K562 (cell line): ENCODE measurements around the gene PLCB1. TPM values are rescaled to one million over a fixed set of nuclear protein-coding genes. Genes with fewer than 3 reads are reported as not detected.

Source experiments
- ATAC-seq: fragments of 200-7000 bp; cut with Tn5 transposase; 3 replicates; pipeline ENCODE4 v1.9.1; 2020; ENCODE audit warnings: moderate library complexity
- BruUV-seq: library from RNA; stranded (reverse); fragments of 400-500 nt; replicated peaks from 2 replicates; lab custom pipeline; 2021; lab: Mats Ljungman, UMichigan
- CTCF ChIA-PET: fragments of 300-600 bp; formaldehyde crosslinking; extraction: SDS; loops from one replicate; lab custom pipeline; 2021; ENCODE audit warnings: low intra/inter-chr PET ratio; lab: Yijun Ruan, JAX
- POLR2A ChIA-PET: fragments of 300-600, 350-650 bp; sonication (Branson Sonifier 250); formaldehyde crosslinking; extraction: SDS; loops from one replicate; lab custom pipeline; 2021; ENCODE audit warnings: antibody characterized with exemption, inconsistent platforms; lab: Yijun Ruan, JAX
- DNase-seq, 4 experiments: peaks; one replicate each; pipeline versions ENCODE4 v3.0.0 to v3.0.0-alpha.2; 2011 to 2018; ENCODE audit warnings: low spot score in 3 of 4, mixed read lengths in 3 of 4; ENCODE audit errors: extremely low read depth in 1 of 4
- FAIRE-seq: peaks from 2 replicates; lab custom pipeline; 2011; peaks lifted over from hg19 to GRCh38; lab: Jason Lieb, UNC
- H2AFZ ChIP-seq: 2 replicates; pipeline ENCODE4 v1.6.0; 2011; ENCODE audit warnings: low read depth, low read length, control low read depth, inconsistent platforms
- H3K27ac ChIP-seq: fragments of 200-600 bp; 3 replicates; pipeline ENCODE4 v1.8.0; 2011; ENCODE audit warnings: low read depth, mild to moderate bottlenecking, control low read depth, inconsistent platforms, low read length, moderate library complexity, mixed read lengths; ENCODE audit errors: extremely low read depth
- H3K27me3 ChIP-seq, 2 experiments: fragments of 300-600 bp in 1 of 2; 2 replicates in 1 of 2; 3 replicates in 1 of 2; pipeline versions ENCODE4 v1.6.0 to v1.8.0; 2011; ENCODE audit warnings: inconsistent platforms in 2 of 2, low read length in 2 of 2, mild to moderate bottlenecking in 1 of 2, mixed read lengths in 1 of 2, moderate library complexity in 1 of 2; ENCODE audit not compliant: control insufficient read depth in 2 of 2, insufficient read depth in 2 of 2
- H3K36me3 ChIP-seq: fragments of 300-600 bp; 3 replicates; pipeline ENCODE4 v1.8.0; 2011; ENCODE audit warnings: mild to moderate bottlenecking, low read length, inconsistent platforms; ENCODE audit not compliant: control insufficient read depth, insufficient read depth
- H3K4me1 ChIP-seq, 2 experiments: fragments of 200-600 bp in 1 of 2; replicated peaks in 1 of 2; 2 replicates in 1 of 2; 3 replicates in 1 of 2; pipeline versions ENCODE4 v1.5.1 to v1.8.0; 2011; ENCODE audit warnings: inconsistent platforms in 2 of 2, low read length in 2 of 2, mild to moderate bottlenecking in 1 of 2, mixed read lengths in 1 of 2, moderate library complexity in 1 of 2; ENCODE audit not compliant: control insufficient read depth in 2 of 2, insufficient read depth in 2 of 2
- H3K4me2 ChIP-seq: 2 replicates; pipeline ENCODE4 v1.6.1; 2011; ENCODE audit warnings: low read length, control low read depth, inconsistent platforms, mixed read lengths; ENCODE audit not compliant: insufficient read depth
- H3K4me3 ChIP-seq: fragments of 200-600 bp; sonication (generic), shearing (Covaris generic); 2 replicates; pipeline ENCODE4 v1.5.1; 2016; ENCODE audit warnings: control low read depth, inconsistent platforms
- H3K79me2 ChIP-seq: fragments of 200-600 bp; 3 replicates; pipeline ENCODE4 v1.8.0; 2011; ENCODE audit warnings: low read length, inconsistent platforms; ENCODE audit not compliant: control insufficient read depth, insufficient read depth
- H3K9ac ChIP-seq, 2 experiments: 2 replicates each; pipeline versions ENCODE4 v1.6.0 to v1.6.1; 2011; ENCODE audit warnings: low read depth in 2 of 2, low read length in 2 of 2, control low read depth in 1 of 2, inconsistent platforms in 1 of 2, mild to moderate bottlenecking in 1 of 2, mixed read lengths in 1 of 2; ENCODE audit not compliant: insufficient read depth in 1 of 2
- H3K9me1 ChIP-seq: one replicate; pipeline ENCODE4 v1.6.0; 2011; ENCODE audit warnings: inconsistent platforms, mild to moderate bottlenecking, low read length, moderate library complexity; ENCODE audit not compliant: control insufficient read depth, insufficient read depth
- H3K9me3 ChIP-seq: replicated peaks from 2 replicates; pipeline ENCODE4 v1.5.1; 2011; ENCODE audit warnings: low read depth, low read length, inconsistent platforms; ENCODE audit not compliant: control insufficient read depth, insufficient read depth
- H4K20me1 ChIP-seq: replicated peaks from 2 replicates; pipeline ENCODE4 v1.6.1; 2011; ENCODE audit warnings: low read length, inconsistent platforms, mixed read lengths; ENCODE audit not compliant: control insufficient read depth, insufficient read depth
- CREB5 ChIP-seq: fragments of 250-450 bp; sonication (Bioruptor Pico); IDR thresholded peaks from 2 replicates; pipeline ENCODE4 v1.5.0; 2020; ENCODE audit warnings: mild to moderate bottlenecking
- MAFG ChIP-seq: fragments of 450-650 bp; conservative IDR thresholded peaks from 2 replicates; pipeline ENCODE4 v1.6.1; 2016; ENCODE audit warnings: missing genetic modification characterization, missing compliant biosample characterization
- NCOA2 ChIP-seq, 2 experiments: fragments of 450-650 bp; IDR thresholded peaks; 2 replicates each; pipeline ENCODE4 v1.6.1; 2018; ENCODE audit warnings: mild to moderate bottlenecking in 2 of 2, moderate library complexity in 1 of 2; ENCODE audit not compliant: partially characterized antibody in 2 of 2
- NKRF ChIP-seq: fragments of 450-650 bp; IDR thresholded peaks from 2 replicates; pipeline ENCODE4 v1.6.1; 2016; ENCODE audit warnings: borderline replicate concordance
- SMAD1 ChIP-seq: fragments of 150-350 bp; IDR thresholded peaks from 2 replicates; pipeline ENCODE4 v1.6.1; 2014; ENCODE audit warnings: low read length, low read depth; ENCODE audit not compliant: partially characterized antibody
- TFAP4 ChIP-seq: sonication (generic); formaldehyde crosslinking; IDR thresholded peaks from 2 replicates; pipeline ENCODE4 v1.8.0; 2022; ENCODE audit warnings: missing genetic modification reagents, mild to moderate bottlenecking, moderate library complexity, borderline replicate concordance
- TOE1 ChIP-seq, 2 experiments: fragments of 450-650 bp in 1 of 2; sonication (generic) in 1 of 2; formaldehyde crosslinking in 1 of 2; IDR thresholded peaks; 2 replicates each; pipeline versions ENCODE4 v1.7.1 to v1.8.0; 2016 to 2022; ENCODE audit warnings: borderline replicate concordance in 2 of 2, mild to moderate bottlenecking in 2 of 2, antibody characterized with exemption in 1 of 2, inconsistent platforms in 1 of 2, low read depth in 1 of 2, missing genetic modification reagents in 1 of 2, moderate library complexity in 1 of 2
- ZNF140 ChIP-seq: fragments of 250-450 bp; sonication (Bioruptor Pico); IDR thresholded peaks from 2 replicates; pipeline ENCODE4 v1.8.0; 2021; ENCODE audit warnings: moderate library complexity, mild to moderate bottlenecking, inconsistent platforms
- ZNF217 ChIP-seq: sonication (generic); formaldehyde crosslinking; IDR thresholded peaks from 2 replicates; pipeline ENCODE4 v1.8.0; 2022; ENCODE audit warnings: mild to moderate bottlenecking, missing genetic modification reagents
- ZNF41 ChIP-seq: fragments of 250-450 bp; sonication (Bioruptor Pico); conservative IDR thresholded peaks from 2 replicates; pipeline ENCODE4 v1.4.0; 2020; ENCODE audit warnings: mild to moderate bottlenecking
- WGBS: fragments of 100-300 bp; shearing (Covaris generic); methylation state at CpG from one replicate; pipeline ENCODE4 v1.1.6; 2016; ENCODE audit warnings: low coverage, mixed read lengths; ENCODE audit not compliant: insufficient coverage; ENCODE audit errors: missing lambda C conversion rate; 5-methylcytosine and 5-hydroxymethylcytosine counted together
- in situ Hi-C: fragments of 300-500 bp; cut with MboI; formaldehyde crosslinking; loops from 4 replicates; pipeline ENCODE4 v1.15.0; 2018; ENCODE audit warnings: inconsistent platforms, mixed read lengths
- intact Hi-C: fragments of 100-400 bp; cut with micrococcal nuclease; formaldehyde crosslinking; loops from 2 replicates; pipeline ENCODE4 v1.14.2; 2022
- polyA plus RNA-seq, 8 experiments: library from polyadenylated mRNA; depleted of rRNA in 4 of 8; stranded (reverse) in 5 of 8; unstranded in 3 of 8; fragments of >200 nt; fragmentation: Nextera tagmentation in 2 of 8; fragmentation: Illumina TruSeq in 1 of 8; extraction: Ambion mirVana in 2 of 8; extraction: Trizol in 1 of 8; gene quantifications; 2 replicates each; pipeline versions ENCODE4 v1.2.1 to v1.2.3, GENCODE V29; 2011 to 2014; ENCODE audit warnings: inconsistent platforms in 1 of 8, missing spikeins in 1 of 8
- total RNA-seq, 7 experiments: library from RNA; depleted of rRNA in 6 of 7; stranded (reverse); fragments of >200 nt in 6 of 7; fragmentation: Illumina TruSeq in 2 of 7; extraction: Trizol in 2 of 7; gene quantifications; 2 replicates each; pipeline versions ENCODE4 v1.2.1 to v1.2.3, GENCODE V29; 2011 to 2021; ENCODE audit warnings: low replicate concordance in 1 of 7
- TF ChIP-seq, protein P1 (sequence below), 2 experiments: fragments of 450-650 bp; IDR thresholded peaks; 2 replicates each; pipeline ENCODE4 v1.6.1; 2018; ENCODE audit warnings: mild to moderate bottlenecking in 2 of 2, low read depth in 1 of 2; ENCODE audit not compliant: partially characterized antibody in 2 of 2

Gene PLCB1
- total and polyA plus RNA-seq, 9 of the 15 experiments (the other 6 are each of a cell fraction or from before 2014, with no cell fraction given) = 0.34 to 3.1 (median 1.3) TPM

GRCh38 chr20:8272766-8273165 lies 140.7 kb downstream of the PLCB1 start (continued):
- TF ChIP-seq TOE1 (IDR thresholded peaks at IDR 0.05; ENCODE audit: borderline replicate concordance) (no peak), TOE1 (CRISPR knock-in tag; IDR thresholded peaks at IDR 0.05; ENCODE audit: borderline replicate concordance, low read depth) (no peak), TFAP4 (CRISPR knock-in tag) (no peak), ZNF217 (no peak), MAFG (no peak), ZNF140 (no peak)

GRCh38 chr20:8284902-8285301 lies 152.8 kb downstream of the PLCB1 start:
- Histone ChIP-seq H2AFZ (no peak overlapping the region), H3K4me3 (no peak overlapping the region), H3K9ac (no peak overlapping the region), H3K36me3 (no peaks in the 10 kb centered on the region), H3K4me2 (no peak overlapping the region), H3K27ac (no peak overlapping the region), H3K27me3 (no peaks in the 10 kb centered on the region), H3K4me1 (no peaks in the 10 kb centered on the region), H3K9me1 (no peaks in the 10 kb centered on the region), H3K9me3 (no peaks in the 10 kb centered on the region), H4K20me1 (no peaks in the 10 kb centered on the region), H3K79me2 (no peaks in the 10 kb centered on the region)
- BruUV-seq = no TSS peak
- CTCF ChIA-PET = no interaction called here
- DNase-seq = no peak
- FAIRE-seq = no peak
- POLR2A ChIA-PET = no interaction called here
- WGBS = 0% methylated on average over 2 of the region's 2 CpGs
- ATAC-seq = no peak
- intact Hi-C loops = no loop called here
- in situ Hi-C loops = no loop called here
- TF ChIP-seq ZNF41 (CRISPR knock-in tag) (no peak), NCOA2 (IDR thresholded peaks at IDR 0.05; ENCODE audit: partially characterized antibody in 2 of 2) (no peak), CREB5 (CRISPR knock-in tag) (no peak), NKRF (no peak), SMAD1 (no peak)
- TF ChIP-seq, protein P1, sequence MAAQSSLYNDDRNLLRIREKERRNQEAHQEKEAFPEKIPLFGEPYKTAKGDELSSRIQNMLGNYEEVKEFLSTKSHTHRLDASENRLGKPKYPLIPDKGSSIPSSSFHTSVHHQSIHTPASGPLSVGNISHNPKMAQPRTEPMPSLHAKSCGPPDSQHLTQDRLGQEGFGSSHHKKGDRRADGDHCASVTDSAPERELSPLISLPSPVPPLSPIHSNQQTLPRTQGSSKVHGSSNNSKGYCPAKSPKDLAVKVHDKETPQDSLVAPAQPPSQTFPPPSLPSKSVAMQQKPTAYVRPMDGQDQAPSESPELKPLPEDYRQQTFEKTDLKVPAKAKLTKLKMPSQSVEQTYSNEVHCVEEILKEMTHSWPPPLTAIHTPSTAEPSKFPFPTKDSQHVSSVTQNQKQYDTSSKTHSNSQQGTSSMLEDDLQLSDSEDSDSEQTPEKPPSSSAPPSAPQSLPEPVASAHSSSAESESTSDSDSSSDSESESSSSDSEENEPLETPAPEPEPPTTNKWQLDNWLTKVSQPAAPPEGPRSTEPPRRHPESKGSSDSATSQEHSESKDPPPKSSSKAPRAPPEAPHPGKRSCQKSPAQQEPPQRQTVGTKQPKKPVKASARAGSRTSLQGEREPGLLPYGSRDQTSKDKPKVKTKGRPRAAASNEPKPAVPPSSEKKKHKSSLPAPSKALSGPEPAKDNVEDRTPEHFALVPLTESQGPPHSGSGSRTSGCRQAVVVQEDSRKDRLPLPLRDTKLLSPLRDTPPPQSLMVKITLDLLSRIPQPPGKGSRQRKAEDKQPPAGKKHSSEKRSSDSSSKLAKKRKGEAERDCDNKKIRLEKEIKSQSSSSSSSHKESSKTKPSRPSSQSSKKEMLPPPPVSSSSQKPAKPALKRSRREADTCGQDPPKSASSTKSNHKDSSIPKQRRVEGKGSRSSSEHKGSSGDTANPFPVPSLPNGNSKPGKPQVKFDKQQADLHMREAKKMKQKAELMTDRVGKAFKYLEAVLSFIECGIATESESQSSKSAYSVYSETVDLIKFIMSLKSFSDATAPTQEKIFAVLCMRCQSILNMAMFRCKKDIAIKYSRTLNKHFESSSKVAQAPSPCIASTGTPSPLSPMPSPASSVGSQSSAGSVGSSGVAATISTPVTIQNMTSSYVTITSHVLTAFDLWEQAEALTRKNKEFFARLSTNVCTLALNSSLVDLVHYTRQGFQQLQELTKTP (IDR thresholded peaks at IDR 0.05; ENCODE audit: low read depth in 1 of 2, partially characterized antibody in 2 of 2) = no peak
